ENCODE data around the gene MAST4. TPM values are rescaled to one million over a fixed set of nuclear protein-coding genes. Genes with fewer than 3 reads are reported as not detected.

The MAST4 gene
- total and polyA plus RNA-seq, 2 donors (not counting 1 experiment from before 2014, with no cell fraction given) = 2.5 to 57.1 TPM

- H3K79me2 ChIP-seq (ENCODE audit: control insufficient read depth, insufficient read depth, low read length) = no peaks in the 10 kb centered on the region
- no peak overlapping the region for H3K9ac ChIP-seq (ENCODE audit: low read length)
- CTCF ChIA-PET = no interaction called here
These were observed 493.1 kb downstream of the MAST4 start for GRCh38 chr5:67089200-67089725.

GRCh38 chr5:67090040-67090439 lies 493.8 kb downstream of the MAST4 start:
- H3K4me3 Mint-ChIP-seq = no peak overlapping the region
- ChIA-PET CTCF (no interaction called here), POLR2A (no interaction called here)
- no peak overlapping the region for H3K27ac ChIP-seq (ENCODE audit: low read length in 2 of 2)
- no peaks in the 10 kb centered on the region for H4K20me1 ChIP-seq (ENCODE audit: control insufficient read depth, insufficient read depth, low read length, poor library complexity, severe bottlenecking)
- no peaks in the 10 kb centered on the region for H3K4me1 ChIP-seq (ENCODE audit: control insufficient read depth in 2 of 2, insufficient read depth in 2 of 2, low read length in 2 of 2)
- H3K9me3 Mint-ChIP-seq (ENCODE audit: insufficient read depth) = no peaks in the 10 kb centered on the region
- H3K27ac Mint-ChIP-seq = no peak overlapping the region
- no peak overlapping the region for H3K4me2 ChIP-seq (replicated peaks; ENCODE audit: low read depth, low read length, poor library complexity, severe bottlenecking)
- no peak overlapping the region for H3K4me3 ChIP-seq (ENCODE audit: control extremely low read depth in 1 of 5, extremely low read depth in 1 of 5, insufficient read depth in 1 of 5, low read depth in 2 of 5, low read length in 4 of 5)
- intact Hi-C loops (cut with micrococcal nuclease) = no loop called here
- no peak overlapping the region for H3K9ac ChIP-seq (ENCODE audit: low read length)
- H3K9me3 ChIP-seq (ENCODE audit: control extremely low read depth in 1 of 3, control insufficient read depth in 2 of 3, insufficient read depth in 1 of 3, low read length in 2 of 3) = no peaks in the 10 kb centered on the region
- DNase-seq (no peak), ATAC-seq (ENCODE audit: low read depth) (no peak)
- H2AFZ ChIP-seq (ENCODE audit: insufficient read depth, low read depth, low read length, poor library complexity, severe bottlenecking) = no peak overlapping the region
- H3K27me3 Mint-ChIP-seq = no peaks in the 10 kb centered on the region
- no peaks in the 10 kb centered on the region for H3K4me1 Mint-ChIP-seq
- no peaks in the 10 kb centered on the region for H3K36me3 ChIP-seq (replicated peaks in 1 of 2; ENCODE audit: control extremely low read depth in 1 of 2, control insufficient read depth in 1 of 2, extremely low read depth in 1 of 2, insufficient read depth in 2 of 2, low read length in 1 of 2)
- H3K79me2 ChIP-seq (ENCODE audit: control insufficient read depth, insufficient read depth, low read length) = no peaks in the 10 kb centered on the region
- TF ChIP-seq EZH2 (IDR thresholded peaks at IDR 0.05; ENCODE audit: borderline replicate concordance, insufficient read depth, low read depth, low read length, poor library complexity, severe bottlenecking) = no peak
- TF ChIP-seq CTCF (IDR thresholded peaks at IDR 0.05) = no peak
- no CpG with 5 or more reads among the region's 2 CpGs for WGBS (ENCODE audit: insufficient coverage)
- no peaks in the 10 kb centered on the region for H3K27me3 ChIP-seq (replicated peaks in 1 of 4; ENCODE audit: control extremely low read depth in 1 of 4, control insufficient read depth in 3 of 4, insufficient read depth in 4 of 4, low read length in 3 of 4)

More at GRCh38 chr5:67089200-67089725, 493.1 kb downstream of the MAST4 start:
- no peaks in the 10 kb centered on the region for H3K9me3 Mint-ChIP-seq (ENCODE audit: insufficient read depth)
- no peaks in the 10 kb centered on the region for H3K27me3 ChIP-seq (replicated peaks in 1 of 4; ENCODE audit: control extremely low read depth in 1 of 4, control insufficient read depth in 3 of 4, insufficient read depth in 4 of 4, low read length in 3 of 4)
- DNase-seq (no peak), ATAC-seq (ENCODE audit: low read depth) (no peak)
- no peak overlapping the region for H3K27ac Mint-ChIP-seq
- no peaks in the 10 kb centered on the region for H3K4me1 ChIP-seq (ENCODE audit: control insufficient read depth in 2 of 2, insufficient read depth in 2 of 2, low read length in 2 of 2)
- POLR2A ChIA-PET = no interaction called here
- H3K27ac ChIP-seq (ENCODE audit: low read length in 2 of 2) = no peak overlapping the region
- no peaks in the 10 kb centered on the region for H3K36me3 ChIP-seq (replicated peaks in 1 of 2; ENCODE audit: control extremely low read depth in 1 of 2, control insufficient read depth in 1 of 2, extremely low read depth in 1 of 2, insufficient read depth in 2 of 2, low read length in 1 of 2)
- no peak overlapping the region for H3K4me3 ChIP-seq (ENCODE audit: control extremely low read depth in 1 of 5, extremely low read depth in 1 of 5, insufficient read depth in 1 of 5, low read depth in 2 of 5, low read length in 4 of 5)
- no peaks in the 10 kb centered on the region for H3K9me3 ChIP-seq (ENCODE audit: control extremely low read depth in 1 of 3, control insufficient read depth in 2 of 3, insufficient read depth in 1 of 3, low read length in 2 of 3)
- H3K4me1 Mint-ChIP-seq = no peaks in the 10 kb centered on the region
- H4K20me1 ChIP-seq (ENCODE audit: control insufficient read depth, insufficient read depth, low read length, poor library complexity, severe bottlenecking) = no peaks in the 10 kb centered on the region
- H3K4me2 ChIP-seq (replicated peaks; ENCODE audit: low read depth, low read length, poor library complexity, severe bottlenecking) = no peak overlapping the region
- intact Hi-C loops (cut with micrococcal nuclease) = no loop called here
- WGBS (ENCODE audit: insufficient coverage) = no CpG with 5 or more reads among the region's 4 CpGs
- no peak overlapping the region for H2AFZ ChIP-seq (ENCODE audit: insufficient read depth, low read depth, low read length, poor library complexity, severe bottlenecking)
- no peak overlapping the region for H3K4me3 Mint-ChIP-seq
- H3K27me3 Mint-ChIP-seq = no peaks in the 10 kb centered on the region
- no peak for TF ChIP-seq EZH2 (IDR thresholded peaks at IDR 0.05; ENCODE audit: borderline replicate concordance, insufficient read depth, low read depth, low read length, poor library complexity, severe bottlenecking)
- TF ChIP-seq CTCF (IDR thresholded peaks at IDR 0.05) = no peak

Data from B cell (primary cell).